HepG2 (cell line): ENCODE measurements around the gene RNF148. TPM values are rescaled to one million over a fixed set of nuclear protein-coding genes. Genes with fewer than 3 reads are reported as not detected.

Source experiments
- ATAC-seq: fragments of 200-7000 bp; cut with Tn5 transposase; 3 replicates; pipeline ENCODE4 v1.9.1; 2020; ENCODE audit warnings: mild to moderate bottlenecking, moderate library complexity
- BruUV-seq: library from RNA; stranded (reverse); fragments of 400-500 nt; replicated peaks from 2 replicates; lab custom pipeline; 2021; lab: Mats Ljungman, UMichigan
- CTCF ChIA-PET: fragments of 300-600 bp; formaldehyde crosslinking; extraction: SDS; loops from one replicate; lab custom pipeline; 2021; ENCODE audit warnings: low total read pairs, inconsistent platforms, low intra/inter-chr PET ratio; lab: Yijun Ruan, JAX
- POLR2A ChIA-PET: fragments of 350-600 bp; sonication (Branson Sonifier 250); formaldehyde crosslinking; loops from one replicate; lab custom pipeline; 2020; ENCODE audit warnings: antibody characterized with exemption, inconsistent platforms; lab: Yijun Ruan, JAX
- DNase-seq: peaks from one replicate; pipeline ENCODE4 v3.0.0-alpha.2; 2015; ENCODE audit warnings: low spot score
- FAIRE-seq: peaks from 3 replicates; lab custom pipeline; 2011; peaks lifted over from hg19 to GRCh38; lab: Jason Lieb, UNC
- H2AFZ ChIP-seq: one replicate; pipeline ENCODE4 v1.6.1; 2011; ENCODE audit warnings: low read length, inconsistent platforms
- H3K27ac ChIP-seq: fragments of 300-600 bp; 3 replicates; pipeline ENCODE4 v1.8.0; 2011; ENCODE audit warnings: mixed run types, mild to moderate bottlenecking, mixed read lengths, low read length, inconsistent platforms; ENCODE audit not compliant: insufficient read depth; ENCODE audit errors: extremely low read length
- H3K27me3 ChIP-seq, 2 experiments: fragments of 200-600 bp in 1 of 2; 2 replicates in 1 of 2; 3 replicates in 1 of 2; pipeline versions ENCODE4 v1.6.0 to v1.8.0; 2011; ENCODE audit warnings: low read length in 2 of 2, mild to moderate bottlenecking in 2 of 2, moderate library complexity in 2 of 2, inconsistent platforms in 1 of 2; ENCODE audit not compliant: insufficient read depth in 2 of 2, control insufficient read depth in 1 of 2
- H3K36me3 ChIP-seq, 2 experiments: fragments of 200-600 bp in 1 of 2; replicated peaks in 1 of 2; 2 replicates in 1 of 2; 3 replicates in 1 of 2; pipeline versions ENCODE4 v1.5.1 to v1.8.0; 2011; ENCODE audit warnings: low read length in 2 of 2, inconsistent platforms in 1 of 2; ENCODE audit not compliant: insufficient read depth in 2 of 2, control insufficient read depth in 1 of 2
- H3K4me1 ChIP-seq: 2 replicates; pipeline ENCODE4 v1.5.1; 2012; ENCODE audit warnings: low read length, inconsistent platforms; ENCODE audit not compliant: insufficient read depth
- H3K4me2 ChIP-seq: 2 replicates; pipeline ENCODE4 v1.6.0; 2011; ENCODE audit warnings: low read depth, low read length, inconsistent platforms
- H3K4me3 ChIP-seq, 3 experiments: fragments of 200-600 bp in 1 of 3; sonication (generic), shearing (Covaris generic) in 1 of 3; replicated peaks in 1 of 3; 2 replicates each; pipeline ENCODE4 v1.5.1; 2011 to 2016; ENCODE audit warnings: low read length in 3 of 3, inconsistent platforms in 2 of 3, low read depth in 2 of 3, mild to moderate bottlenecking in 2 of 3, control low read depth in 1 of 3, mixed read lengths in 1 of 3; ENCODE audit not compliant: insufficient read depth in 1 of 3
- H3K79me2 ChIP-seq: one replicate; pipeline ENCODE4 v1.6.1; 2011; ENCODE audit warnings: low read length, inconsistent platforms; ENCODE audit not compliant: insufficient read depth
- H3K9ac ChIP-seq: 2 replicates; pipeline ENCODE4 v1.6.0; 2011; ENCODE audit warnings: mild to moderate bottlenecking, low read depth, low read length, inconsistent platforms; ENCODE audit not compliant: insufficient read depth
- H3K9me3 ChIP-seq: 2 replicates; pipeline ENCODE4 v1.5.1; 2012; ENCODE audit warnings: mild to moderate bottlenecking, low read length
- H4K20me1 ChIP-seq: 2 replicates; pipeline ENCODE4 v1.6.0; 2011; ENCODE audit warnings: inconsistent platforms, mild to moderate bottlenecking, low read length, moderate library complexity; ENCODE audit not compliant: insufficient read depth
- ADNP ChIP-seq: sonication (generic); formaldehyde crosslinking; IDR thresholded peaks from 2 replicates; pipeline ENCODE4 v1.4.0; 2020; ENCODE audit warnings: missing genetic modification reagents
- CREM ChIP-seq, 2 experiments: sonication (generic) in 1 of 2; formaldehyde crosslinking in 1 of 2; IDR thresholded peaks; 2 replicates each; pipeline versions ENCODE4 v1.4.0 to v1.6.1; 2016 to 2020; ENCODE audit warnings: antibody characterized with exemption in 1 of 2, mild to moderate bottlenecking in 1 of 2, missing genetic modification reagents in 1 of 2
- FIP1L1 ChIP-seq: fragments of 200-400 bp; formaldehyde crosslinking; IDR thresholded peaks from 2 replicates; pipeline ENCODE4 v1.6.1; 2018; ENCODE audit warnings: low read depth, mild to moderate bottlenecking, low read length, moderate library complexity, borderline replicate concordance; ENCODE audit not compliant: insufficient read depth
- FOXM1 ChIP-seq: sonication (generic); formaldehyde crosslinking; IDR thresholded peaks from 2 replicates; pipeline ENCODE4 v1.5.0; 2020; ENCODE audit warnings: missing genetic modification reagents
- JARID2 ChIP-seq: sonication (generic); formaldehyde crosslinking; IDR thresholded peaks from 2 replicates; pipeline ENCODE4 v1.8.1; 2023; ENCODE audit warnings: missing genetic modification reagents, inconsistent platforms; ENCODE audit not compliant: insufficient replicate concordance
- JDP2 ChIP-seq: sonication (generic); formaldehyde crosslinking; IDR thresholded peaks from 2 replicates; pipeline ENCODE4 v1.8.1; 2022; ENCODE audit warnings: missing genetic modification reagents, borderline replicate concordance
- RAD51 ChIP-seq: fragments of 450-650 bp; IDR thresholded peaks from 2 replicates; pipeline ENCODE4 v1.6.1; 2016; ENCODE audit warnings: borderline replicate concordance
- SMARCC2 ChIP-seq: fragments of 450-650 bp; IDR thresholded peaks from 2 replicates; pipeline ENCODE4 v1.6.1; 2017; ENCODE audit warnings: antibody characterized with exemption, mild to moderate bottlenecking
- THYN1 ChIP-seq: sonication (generic); formaldehyde crosslinking; IDR thresholded peaks from 2 replicates; pipeline ENCODE4 v1.8.1; 2023; ENCODE audit warnings: low read depth, mild to moderate bottlenecking, moderate library complexity, missing genetic modification reagents, borderline replicate concordance
- YY1 ChIP-seq: IDR thresholded peaks from 2 replicates; pipeline ENCODE4 v1.6.1; 2011; ENCODE audit warnings: low read length, low read depth, moderate library complexity, mild to moderate bottlenecking; ENCODE audit not compliant: insufficient read depth, insufficient replicate concordance
- ZNF326 ChIP-seq: sonication (generic); formaldehyde crosslinking; IDR thresholded peaks from 2 replicates; pipeline ENCODE4 v1.4.0; 2020; ENCODE audit warnings: missing genetic modification reagents, borderline replicate concordance
- ZNF713 ChIP-seq: sonication (generic); formaldehyde crosslinking; IDR thresholded peaks from 2 replicates; pipeline ENCODE4 v1.4.0; 2020; ENCODE audit warnings: mild to moderate bottlenecking, missing genetic modification reagents
- ZNF776 ChIP-seq: sonication (generic); formaldehyde crosslinking; IDR thresholded peaks from 2 replicates; pipeline ENCODE4 v1.4.0; 2020; ENCODE audit warnings: mild to moderate bottlenecking, missing genetic modification reagents
- WGBS: methylation state at CpG from one replicate; pipeline ENCODE4 v1.1.6; 2017; ENCODE audit warnings: low lambda C conversion rate; 5-methylcytosine and 5-hydroxymethylcytosine counted together
- in situ Hi-C: cut with HindIII; loops from 2 replicates; pipeline ENCODE4 v1.10.0; 2017; ENCODE audit warnings: low pct_unique_long_range_greater_than_20kb; ENCODE audit not compliant: extremely low pct_ligation_motif_present
- intact Hi-C: fragments of 100-400 bp; cut with micrococcal nuclease; formaldehyde crosslinking; loops from one replicate; pipeline ENCODE4 v1.10.0; 2022; ENCODE audit not compliant: unreplicated experiment
- polyA plus RNA-seq, 8 experiments: library from polyadenylated mRNA; depleted of rRNA in 3 of 8; stranded (reverse) in 7 of 8; unstranded in 1 of 8; fragments of >200 nt; fragmentation: Illumina TruSeq in 4 of 8; extraction: Trizol in 4 of 8; gene quantifications; 2 replicates each; pipeline versions ENCODE4 v1.2.1 to v1.2.3, GENCODE V29; 2011 to 2016; ENCODE audit warnings: low read depth in 4 of 8, missing spikeins in 1 of 8, mixed read lengths in 1 of 8; ENCODE audit not compliant: insufficient read depth in 1 of 8
- total RNA-seq, 5 experiments: library from RNA; depleted of rRNA; stranded (reverse); fragments of >200 nt; fragmentation: Illumina TruSeq; extraction: Trizol; gene quantifications; 2 replicates each; pipeline ENCODE4 v1.2.3, GENCODE V29; 2016; ENCODE audit warnings: low read depth in 1 of 5
- TF ChIP-seq, protein P1 (sequence below): sonication (generic); formaldehyde crosslinking; IDR thresholded peaks from 2 replicates; pipeline ENCODE4 v1.8.0; 2022; ENCODE audit warnings: mild to moderate bottlenecking, missing genetic modification reagents, moderate library complexity

RNF148 gene
- total and polyA plus RNA-seq, 2 of the 13 experiments (the other 11 are each of a cell fraction or from before 2014, with no cell fraction given), result 0.16 to 1.6 TPM

DNA sequence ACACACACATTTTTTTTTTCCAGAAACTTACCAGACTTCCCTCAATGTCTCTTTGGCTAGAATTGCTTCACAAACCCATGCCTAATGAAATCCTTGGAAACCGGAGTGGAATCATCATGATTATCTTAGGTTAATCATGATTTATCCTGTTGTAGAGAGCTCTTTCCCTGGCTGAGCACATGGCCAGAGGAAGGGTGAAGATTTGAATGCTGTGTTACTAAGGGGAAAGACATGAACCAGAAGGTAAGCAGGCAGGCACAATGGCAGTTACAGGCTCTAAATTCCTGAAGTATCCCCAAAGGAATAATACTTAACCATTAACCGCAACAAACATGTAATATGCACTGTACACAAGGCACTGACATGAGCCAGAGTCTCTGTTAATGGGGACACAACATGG lies 4.1 kb upstream of the RNF148 start:
- H3K4me1 ChIP-seq, result peaks cover 6% of the 10 kb centered on the region
- H4K20me1 ChIP-seq, result no peaks in the 10 kb centered on the region
- CTCF ChIA-PET, result no interaction called here
- no peaks in the 10 kb centered on the region; a peak in 1 of 5 replicates for H3K36me3 ChIP-seq
- H3K9me3 ChIP-seq, result no peaks in the 10 kb centered on the region
- FAIRE-seq (no peak), ATAC-seq (no peak; the same call in 2 of the 3 replicates), DNase-seq (no peak)
- POLR2A ChIA-PET, result no interaction called here
- no peak overlapping the region for H3K27ac ChIP-seq
- no peak overlapping the region for H3K9ac ChIP-seq
- H3K4me2 ChIP-seq, result no peak overlapping the region
- H3K27me3 ChIP-seq, result no peaks in the 10 kb centered on the region
- 91% methylated on average over 2 of the region's 2 CpGs for WGBS
- H3K4me3 ChIP-seq, result no peak overlapping the region
- in situ Hi-C loops, result no loop called here
- no peak for TF ChIP-seq RAD51
- no peak for TF ChIP-seq ZNF776 (CRISPR knock-in tag)
- no peak for TF ChIP-seq ADNP
- TF ChIP-seq SMARCC2, result no peak
- TF ChIP-seq THYN1 (CRISPR knock-in tag), result no peak
- TF ChIP-seq CREM (IDR thresholded peaks at IDR 0.05), result no peak
- TF ChIP-seq CREM (CRISPR knock-in tag; IDR thresholded peaks at IDR 0.05), result no peak
- TF ChIP-seq ZNF713 (CRISPR knock-in tag), result no peak
- TF ChIP-seq YY1, result no peak
- no peak for TF ChIP-seq JARID2 (CRISPR knock-in tag)
- TF ChIP-seq, protein P1, sequence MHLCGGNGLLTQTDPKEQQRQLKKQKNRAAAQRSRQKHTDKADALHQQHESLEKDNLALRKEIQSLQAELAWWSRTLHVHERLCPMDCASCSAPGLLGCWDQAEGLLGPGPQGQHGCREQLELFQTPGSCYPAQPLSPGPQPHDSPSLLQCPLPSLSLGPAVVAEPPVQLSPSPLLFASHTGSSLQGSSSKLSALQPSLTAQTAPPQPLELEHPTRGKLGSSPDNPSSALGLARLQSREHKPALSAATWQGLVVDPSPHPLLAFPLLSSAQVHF (CRISPR knock-in tag), result no peak
- no peak for TF ChIP-seq FIP1L1
- TF ChIP-seq ZNF326 (CRISPR knock-in tag), result no peak
- TF ChIP-seq JDP2 (CRISPR knock-in tag), result no peak
- TF ChIP-seq FOXM1 (CRISPR knock-in tag), result no peak
- TF ChIP-seq, all 625 proteins: peak for 0
- no peaks in the 10 kb centered on the region for H3K79me2 ChIP-seq
- intact Hi-C loops, result no loop called here
- BruUV-seq, result no TSS peak
- no peak overlapping the region for H2AFZ ChIP-seq
